Stimulated activated CD8-positive, alpha-beta memory T cell treated with anti-CD3 and anti-CD28 coated beads, Interleukin-2, amount 100 ng/mL, for 1 hour (primary cell): ENCODE measurements around the gene ICA1.

ENCODE experiments used
- DNase-seq, 2 donors: peaks; one replicate each; pipeline ENCODE4 v3.0.0-alpha.2; 2020; ENCODE audit warnings: low read depth in 2 of 2

ICA1 gene

GRCh38 chr7:8228068-8228467, 33.9 kb downstream of the ICA1 start:
- no peak for DNase-seq

GRCh38 chr7:8227261-8227660, 34.7 kb downstream of the ICA1 start:
- DNase-seq, result no peak

- DNase-seq, result no peak
Observed at GRCh38 chr7:8226501-8226900, 35.5 kb downstream of the ICA1 start.

- no peak for DNase-seq
Observed at GRCh38 chr7:8221567-8221966, 40.4 kb downstream of the ICA1 start.

- no peak for DNase-seq
Observed at GRCh38 chr7:8221101-8221495, 40.9 kb downstream of the ICA1 start.

GRCh38 chr7:8220376-8221100, 41.4 kb downstream of the ICA1 start:
- no peak for DNase-seq

- DNase-seq, result no peak
Observed at GRCh38 chr7:8217200-8218068, 44.5 kb downstream of the ICA1 start.

GRCh38 chr7:8216334-8216690, 45.7 kb downstream of the ICA1 start:
- no peak for DNase-seq

- no peak for DNase-seq
Observed at GRCh38 chr7:8215648-8216333, 46.2 kb downstream of the ICA1 start.

GRCh38 chr7:8214244-8214824, 47.6 kb downstream of the ICA1 start:
- no peak for DNase-seq

GRCh38 chr7:8213381-8213780, 48.6 kb downstream of the ICA1 start:
- DNase-seq, result no peak

GRCh38 chr7:8212638-8213037, 49.3 kb downstream of the ICA1 start:
- DNase-seq, result no peak

GRCh38 chr7:8211725-8212096, 50.3 kb downstream of the ICA1 start:
- DNase-seq, result no peak

GRCh38 chr7:8210845-8211724, 50.9 kb downstream of the ICA1 start:
- DNase-seq, result no peak

GRCh38 chr7:8209353-8209752, 52.6 kb downstream of the ICA1 start:
- DNase-seq, result no peak

GRCh38 chr7:8208816-8209215, 53.2 kb downstream of the ICA1 start:
- DNase-seq, result no peak

GRCh38 chr7:8206956-8207355, 55.0 kb downstream of the ICA1 start:
- no peak for DNase-seq

GRCh38 chr7:8205537-8205936, 56.4 kb downstream of the ICA1 start:
- no peak for DNase-seq

GRCh38 chr7:8205031-8205387, 57.0 kb downstream of the ICA1 start:
- no peak for DNase-seq

GRCh38 chr7:8204339-8205030, 57.5 kb downstream of the ICA1 start:
- DNase-seq, result no peak
